Kidney epithelial cell (primary cell): ENCODE results near the gene MEF2C. TPM values are rescaled to one million over a fixed set of nuclear protein-coding genes. Genes with fewer than 3 reads are reported as not detected.

ENCODE experiments used
- DNase-seq: peaks from one replicate; pipeline ENCODE4 v3.0.0-alpha.2; 2010; ENCODE audit warnings: low read depth
- H3K27me3 ChIP-seq: 2 replicates; pipeline ENCODE4 v1.6.0; 2011; ENCODE audit warnings: low read length; ENCODE audit not compliant: control insufficient read depth, insufficient read depth
- H3K36me3 ChIP-seq: 2 replicates; pipeline ENCODE4 v1.5.1; 2011; ENCODE audit warnings: low read length; ENCODE audit not compliant: control insufficient read depth, insufficient read depth
- H3K4me3 ChIP-seq: 2 replicates; pipeline ENCODE4 v1.5.1; 2011; ENCODE audit warnings: low read depth, mild to moderate bottlenecking, control low read depth, low read length
- CTCF ChIP-seq: IDR thresholded peaks from 2 replicates; pipeline ENCODE4 v1.5.1; 2011; ENCODE audit warnings: mild to moderate bottlenecking, moderate library complexity, low read length, control low read depth, inconsistent platforms; ENCODE audit not compliant: insufficient read depth, poor library complexity, severe bottlenecking
- total RNA-seq: library from RNA; depleted of rRNA; stranded (reverse); fragments of >200 nt; gene quantifications from 2 replicates; pipeline ENCODE4 v1.2.3, GENCODE V29; 2015

The MEF2C gene
- total RNA-seq, 1 donor from 2014 or later, result 4.8 TPM

- TF ChIP-seq CTCF, result no peak
- Histone ChIP-seq H3K4me3 (no peak overlapping the region), H3K36me3 (no peaks in the 10 kb centered on the region), H3K27me3 (no peaks in the 10 kb centered on the region)
- no peak for DNase-seq
Observed at GRCh38 chr5:88840495-88840894, 42.5 kb downstream of the MEF2C start.

GRCh38 chr5:88839238-88839637 lies 43.7 kb downstream of the MEF2C start:
- no peak for DNase-seq
- TF ChIP-seq CTCF, result no peak
- no peaks in the 10 kb centered on the region for H3K36me3 ChIP-seq
- H3K4me3 ChIP-seq, result no peak overlapping the region
- H3K27me3 ChIP-seq, result no peaks in the 10 kb centered on the region

GRCh38 chr5:88838500-88838899 lies 44.5 kb downstream of the MEF2C start:
- DNase-seq, result no peak
- H3K36me3 ChIP-seq, result no peaks in the 10 kb centered on the region
- TF ChIP-seq CTCF, result no peak
- no peak overlapping the region for H3K4me3 ChIP-seq
- H3K27me3 ChIP-seq, result no peaks in the 10 kb centered on the region

- no peaks in the 10 kb centered on the region for H3K27me3 ChIP-seq
- DNase-seq, result no peak
- TF ChIP-seq CTCF, result no peak
Observed at GRCh38 chr5:88837817-88838216, 45.2 kb downstream of the MEF2C start.

GRCh38 chr5:88837222-88837621 lies 45.8 kb downstream of the MEF2C start:
- TF ChIP-seq CTCF, result no peak
- H3K36me3 ChIP-seq, result no peaks in the 10 kb centered on the region
- H3K27me3 ChIP-seq, result no peaks in the 10 kb centered on the region
- no peak overlapping the region for H3K4me3 ChIP-seq
- DNase-seq, result no peak

More at GRCh38 chr5:88837817-88838216, 45.2 kb downstream of the MEF2C start:
- Histone ChIP-seq H3K36me3 (no peaks in the 10 kb centered on the region), H3K4me3 (no peak overlapping the region)

GRCh38 chr5:88836195-88836838 lies 46.7 kb downstream of the MEF2C start:
- Histone ChIP-seq H3K36me3 (no peaks in the 10 kb centered on the region), H3K4me3 (no peak overlapping the region), H3K27me3 (no peaks in the 10 kb centered on the region)
- DNase-seq, result no peak
- TF ChIP-seq CTCF, result no peak
